Measurements from ENCODE around the gene MLC1. TPM values are rescaled to one million over a fixed set of nuclear protein-coding genes. Genes with fewer than 3 reads are reported as not detected.

Gene MLC1
- total and polyA plus RNA-seq, 8 donors = 0.39 to 3.0 (median 2.1) TPM

- DNase-seq (peak in 1 of 4 donors; percentile 50), ATAC-seq (no peak)
- no peaks in the 10 kb centered on the region for H3K4me1 ChIP-seq
- H3K4me3 ChIP-seq = no peak overlapping the region
- intact Hi-C loops (cut with DNase I) = no loop called here
- no peak overlapping the region for H3K27ac ChIP-seq
- no peaks in the 10 kb centered on the region for H3K36me3 ChIP-seq
- peaks cover 0 to 61% of the 10 kb centered on the region in 2 donors for H3K27me3 ChIP-seq
- TF ChIP-seq CTCF (IDR thresholded peaks at IDR 0.05) = no peak
- no peaks in the 10 kb centered on the region for H3K9me3 ChIP-seq
Observed at GRCh38 chr22:50044485-50045118, 40.6 kb downstream of the MLC1 start.

- Histone ChIP-seq H3K27ac (no peak overlapping the region), H3K4me3 (no peak overlapping the region), H3K36me3 (no peaks in the 10 kb centered on the region), H3K4me1 (no peaks in the 10 kb centered on the region), H3K9me3 (peaks cover 0 to 11% of the 10 kb centered on the region in 2 donors), H3K27me3 (peaks cover 0 to 41% of the 10 kb centered on the region in 2 donors)
- TF ChIP-seq CTCF (IDR thresholded peaks at IDR 0.05) = no peak
- no peak for ATAC-seq
- DNase-seq = peak in 1 of 4 donors; percentile 67
- intact Hi-C loops (cut with DNase I) = no loop called here
Observed at GRCh38 chr22:50041361-50042065, 43.7 kb downstream of the MLC1 start.

- no peak for ATAC-seq
- intact Hi-C loops (cut with DNase I) = no loop called here
- no peak for TF ChIP-seq CTCF (IDR thresholded peaks at IDR 0.05)
Observed at GRCh38 chr22:50040717-50041116, 44.5 kb downstream of the MLC1 start.

DNA sequence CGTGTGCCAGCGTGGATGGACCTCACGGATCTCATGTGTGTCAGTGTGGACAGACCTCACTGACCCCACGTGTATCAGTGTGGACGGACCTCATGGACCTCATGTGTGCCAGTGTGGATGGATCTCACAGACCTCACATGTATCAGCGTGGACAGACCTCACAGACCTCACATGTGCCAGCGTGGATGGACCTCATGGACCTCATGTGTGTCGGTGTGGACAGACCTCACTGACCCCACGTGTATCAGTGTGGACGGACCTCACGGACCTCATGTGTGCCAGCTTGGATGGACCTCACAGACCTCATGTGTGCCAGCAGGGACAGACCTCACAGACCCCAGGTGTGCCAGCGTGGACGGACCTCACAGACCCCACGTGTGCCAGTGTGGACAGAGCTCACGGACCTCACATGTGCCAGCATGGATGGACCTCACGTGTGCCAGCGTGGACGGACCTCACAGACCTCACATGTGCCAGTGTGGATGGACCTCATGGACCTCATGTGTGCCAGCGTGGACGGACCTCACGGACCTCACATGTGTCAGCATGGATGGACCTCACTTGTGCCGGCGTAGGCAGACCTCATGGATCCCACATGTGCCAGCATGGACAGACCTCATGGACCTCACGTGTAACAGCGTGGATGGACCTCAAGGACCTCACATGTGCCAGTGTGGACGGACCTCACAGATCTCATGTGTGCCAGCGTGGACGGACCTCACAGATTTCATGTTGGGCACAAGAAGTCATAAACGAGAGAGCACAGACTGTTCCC, 45.4 kb downstream of the MLC1 start:
- TF ChIP-seq CTCF (IDR thresholded peaks at IDR 0.05) = no peak
- H3K4me3 ChIP-seq = no peak overlapping the region
- H3K36me3 ChIP-seq = no peaks in the 10 kb centered on the region
- DNase-seq (peak in 2 of 4 donors; percentile 25 to 39), ATAC-seq (no peak)
- intact Hi-C loops (cut with DNase I) = no loop called here
- H3K9me3 ChIP-seq = peaks cover 0 to 11% of the 10 kb centered on the region in 2 donors
- no peak overlapping the region for H3K27ac ChIP-seq
- H3K4me1 ChIP-seq = no peaks in the 10 kb centered on the region
- peaks cover 0 to 39% of the 10 kb centered on the region in 2 donors for H3K27me3 ChIP-seq

More at GRCh38 chr22:50040717-50041116, 44.5 kb downstream of the MLC1 start:
- Histone ChIP-seq H3K4me3 (no peak overlapping the region), H3K9me3 (peaks cover 0 to 11% of the 10 kb centered on the region in 2 donors), H3K4me1 (no peaks in the 10 kb centered on the region), H3K36me3 (no peaks in the 10 kb centered on the region), H3K27ac (no peak overlapping the region), H3K27me3 (peaks cover 0 to 39% of the 10 kb centered on the region in 2 donors)
- DNase-seq = peak in 2 of 4 donors; percentile 22 to 45

All from left lung (tissue), 10 donors.